ENCODE results near the gene BCL2L2. TPM values are rescaled to one million over a fixed set of nuclear protein-coding genes. Genes with fewer than 3 reads are reported as not detected.

The BCL2L2 gene
- total RNA-seq, 1 donor from 2014 or later = 21.4 TPM

- Histone ChIP-seq H4K20me1 (ENCODE audit: insufficient read depth, low read length) (no peaks in the 10 kb centered on the region), H3K9me3 (ENCODE audit: insufficient read depth, low read depth, low read length) (no peaks in the 10 kb centered on the region), H3K27ac (ENCODE audit: low read depth, low read length) (no peak overlapping the region), H3K4me1 (ENCODE audit: insufficient read depth, low read length) (peaks cover 15% of the 10 kb centered on the region), H3K9ac (ENCODE audit: low read length) (no peak overlapping the region), H3K79me2 (ENCODE audit: insufficient read depth, low read length) (peaks cover 5% of the 10 kb centered on the region), H3K4me3 (ENCODE audit: insufficient read depth, low read depth, low read length) (no peak overlapping the region), H3K4me2 (ENCODE audit: low read length) (no peak overlapping the region), H2AFZ (ENCODE audit: low read depth, low read length) (no peak overlapping the region), H3K27me3 (ENCODE audit: insufficient read depth, low read length) (peaks cover 8% of the 10 kb centered on the region), H3K36me3 (ENCODE audit: insufficient read depth, low read length) (no peaks in the 10 kb centered on the region)
- TF ChIP-seq EZH2 (IDR thresholded peaks at IDR 0.05; ENCODE audit: insufficient read depth, low read length) = no peak
- Mint-ChIP-seq H3K27ac (ENCODE audit: unreplicated experiment) (no peak overlapping the region), H3K4me1 (ENCODE audit: low read depth, unreplicated experiment) (peaks cover 20% of the 10 kb centered on the region), H3K9me3 (ENCODE audit: unreplicated experiment) (no peaks in the 10 kb centered on the region), H3K4me3 (ENCODE audit: unreplicated experiment) (no peak overlapping the region), H3K36me3 (ENCODE audit: low read depth, unreplicated experiment) (peaks cover 6% of the 10 kb centered on the region), H3K27me3 (ENCODE audit: low read depth, unreplicated experiment) (peaks cover 22% of the 10 kb centered on the region)
- DNase-seq (ENCODE audit: low read depth) (no peak), FAIRE-seq (no peak)
Observed at GRCh38 chr14:23296012-23296777, 10.4 kb upstream of the BCL2L2 start.

DNA sequence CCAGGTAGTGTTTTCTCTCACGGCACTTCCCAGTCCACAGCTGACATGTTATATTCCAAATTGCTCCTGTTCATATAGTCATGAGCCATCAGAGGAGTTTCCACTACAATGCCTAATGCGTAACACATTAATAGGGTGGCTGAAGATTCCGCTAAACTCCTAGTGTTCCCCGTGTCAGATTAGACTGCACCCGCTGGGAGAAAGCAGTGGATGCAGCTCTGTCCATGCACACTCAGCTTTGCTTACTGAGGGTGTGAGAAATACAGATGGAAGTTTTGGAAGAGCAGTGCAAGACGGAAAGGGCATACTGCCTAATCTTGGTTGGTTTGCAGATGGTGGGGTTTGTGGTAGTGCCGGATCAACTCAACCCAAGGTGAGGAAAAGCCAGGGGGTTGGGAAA lies 9.5 kb upstream of the BCL2L2 start:
- FAIRE-seq = no peak
- H3K4me3 Mint-ChIP-seq (ENCODE audit: unreplicated experiment) = no peak overlapping the region

DNA sequence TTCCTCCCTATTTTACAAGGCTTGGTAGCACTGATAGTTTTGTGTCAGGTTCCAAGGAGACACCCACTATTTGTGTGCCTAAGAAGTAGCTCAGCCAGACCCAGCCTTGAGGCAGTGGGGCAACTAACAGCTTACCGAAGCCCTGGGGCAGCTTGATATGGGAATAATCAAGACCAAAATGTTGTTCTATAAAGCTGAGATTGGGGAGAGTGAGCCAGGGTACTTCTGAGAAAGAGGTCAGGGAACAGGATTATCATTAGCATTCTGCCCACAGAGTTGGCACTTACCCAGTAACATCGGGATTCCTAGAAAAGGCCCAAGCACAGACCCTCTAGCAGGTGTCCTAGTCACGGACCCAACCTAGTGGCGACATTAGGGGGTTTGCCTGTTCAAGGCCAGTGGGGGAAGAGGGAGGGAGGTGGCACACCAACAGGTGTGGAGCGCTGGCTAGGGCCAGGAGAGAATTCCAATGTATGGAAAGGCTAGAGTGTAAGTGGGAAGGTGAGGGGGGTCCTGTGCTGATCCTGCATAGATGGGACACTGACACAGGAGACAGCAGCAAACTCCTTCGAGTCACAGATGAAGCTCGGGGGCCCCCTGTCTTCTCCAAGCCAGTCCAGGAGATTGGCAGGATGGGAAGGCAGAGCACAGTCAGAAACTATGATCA lies 8.9 kb upstream of the BCL2L2 start:
- Mint-ChIP-seq H3K9me3 (ENCODE audit: unreplicated experiment) (no peaks in the 10 kb centered on the region), H3K36me3 (ENCODE audit: low read depth, unreplicated experiment) (peaks cover 6% of the 10 kb centered on the region), H3K4me3 (ENCODE audit: unreplicated experiment) (no peak overlapping the region), H3K27ac (ENCODE audit: unreplicated experiment) (no peak overlapping the region), H3K4me1 (ENCODE audit: low read depth, unreplicated experiment) (peaks cover 20% of the 10 kb centered on the region), H3K27me3 (ENCODE audit: low read depth, unreplicated experiment) (peaks cover 14% of the 10 kb centered on the region)
- Histone ChIP-seq H3K4me3 (ENCODE audit: insufficient read depth, low read depth, low read length) (no peak overlapping the region), H3K79me2 (ENCODE audit: insufficient read depth, low read length) (peaks cover 5% of the 10 kb centered on the region), H3K9ac (ENCODE audit: low read length) (no peak overlapping the region), H3K4me1 (ENCODE audit: insufficient read depth, low read length) (peaks cover 15% of the 10 kb centered on the region), H3K36me3 (ENCODE audit: insufficient read depth, low read length) (no peaks in the 10 kb centered on the region), H3K27me3 (ENCODE audit: insufficient read depth, low read length) (peaks cover 8% of the 10 kb centered on the region), H2AFZ (ENCODE audit: low read depth, low read length) (no peak overlapping the region), H3K9me3 (ENCODE audit: insufficient read depth, low read depth, low read length) (no peaks in the 10 kb centered on the region), H3K27ac (ENCODE audit: low read depth, low read length) (no peak overlapping the region), H3K4me2 (ENCODE audit: low read length) (no peak overlapping the region), H4K20me1 (ENCODE audit: insufficient read depth, low read length) (no peaks in the 10 kb centered on the region)
- DNase-seq (ENCODE audit: low read depth) (no peak), FAIRE-seq (no peak)
- no peak for TF ChIP-seq EZH2 (IDR thresholded peaks at IDR 0.05; ENCODE audit: insufficient read depth, low read length)
- no peak for TF ChIP-seq CTCF (IDR thresholded peaks at IDR 0.05; ENCODE audit: insufficient read depth, low read depth, low read length)

More for the DNA sequence above, 9.5 kb upstream of the BCL2L2 start:
- Histone ChIP-seq H4K20me1 (ENCODE audit: insufficient read depth, low read length) (no peaks in the 10 kb centered on the region), H3K36me3 (ENCODE audit: insufficient read depth, low read length) (no peaks in the 10 kb centered on the region), H3K4me2 (ENCODE audit: low read length) (no peak overlapping the region), H3K9ac (ENCODE audit: low read length) (no peak overlapping the region), H3K27ac (ENCODE audit: low read depth, low read length) (no peak overlapping the region), H3K9me3 (ENCODE audit: insufficient read depth, low read depth, low read length) (no peaks in the 10 kb centered on the region), H3K79me2 (ENCODE audit: insufficient read depth, low read length) (peaks cover 5% of the 10 kb centered on the region), H3K4me3 (ENCODE audit: insufficient read depth, low read depth, low read length) (no peak overlapping the region), H3K4me1 (ENCODE audit: insufficient read depth, low read length) (peaks cover 15% of the 10 kb centered on the region), H2AFZ (ENCODE audit: low read depth, low read length) (no peak overlapping the region), H3K27me3 (ENCODE audit: insufficient read depth, low read length) (peaks cover 8% of the 10 kb centered on the region)
- Mint-ChIP-seq H3K4me1 (ENCODE audit: low read depth, unreplicated experiment) (peaks cover 20% of the 10 kb centered on the region), H3K9me3 (ENCODE audit: unreplicated experiment) (no peaks in the 10 kb centered on the region), H3K27me3 (ENCODE audit: low read depth, unreplicated experiment) (peaks cover 14% of the 10 kb centered on the region), H3K27ac (ENCODE audit: unreplicated experiment) (no peak overlapping the region), H3K36me3 (ENCODE audit: low read depth, unreplicated experiment) (peaks cover 6% of the 10 kb centered on the region)
- TF ChIP-seq CTCF (IDR thresholded peaks at IDR 0.05; ENCODE audit: insufficient read depth, low read depth, low read length) = no peak
- DNase-seq (ENCODE audit: low read depth) = no peak

Data from astrocyte (in vitro differentiated cells and primary cell).